Measurements from ENCODE around the gene RNU1-2. TPM values are rescaled to one million over a fixed set of nuclear protein-coding genes. Genes with fewer than 3 reads are reported as not detected.
A peak's percentile ranks its signal among the peaks of the same experiment; 100 is the strongest.
"Not testable (repeated sequence)": the region's sequence is repeated elsewhere in the genome, so short reads cannot be mapped to it uniquely, and the experiment has no call there.

RNU1-2 gene
- total and polyA plus RNA-seq, 2 of the 4 experiments (the other 2 are of a cell fraction), result under 0.01 TPM; not detected in 1

- no peak overlapping the region for H3K23ac ChIP-seq (ENCODE audit: low read depth, low read length)
- no peak overlapping the region for H4K91ac ChIP-seq (ENCODE audit: insufficient read depth, low read depth, low read length)
- H3K27me3 ChIP-seq (ENCODE audit: control insufficient read depth, insufficient read depth, low read length), result no peaks in the 10 kb centered on the region
- no peaks in the 10 kb centered on the region for H3K9me1 ChIP-seq (ENCODE audit: insufficient read depth, low read length)
- no peak overlapping the region for H2BK20ac ChIP-seq (ENCODE audit: low read depth, low read length)
- ChIA-PET POLR2A (ENCODE audit: unreplicated experiment) (no interaction called here), CTCF (no interaction called here)
- no peak overlapping the region for H4K8ac ChIP-seq (ENCODE audit: low read depth in 2 of 2, low read length in 2 of 2)
- H2BK15ac ChIP-seq (ENCODE audit: low read depth, low read length), result no peak overlapping the region
- no peaks in the 10 kb centered on the region for H3K9me3 ChIP-seq (ENCODE audit: control insufficient read depth, insufficient read depth, low read length)
- H4K5ac ChIP-seq (ENCODE audit: low read depth, low read length), result no peak overlapping the region
- no TSS peak for BruUV-seq (replicated peaks)
- H3K79me1 ChIP-seq (ENCODE audit: low read depth in 1 of 2, low read length in 2 of 2), result no peaks in the 10 kb centered on the region
- H3K4me3 ChIP-seq (ENCODE audit: insufficient read depth, low read depth, low read length), result no peak overlapping the region
- no peak overlapping the region for H2AFZ ChIP-seq (replicated peaks; ENCODE audit: low read length, poor library complexity)
- H3K9ac ChIP-seq (ENCODE audit: low read depth, low read length), result no peak overlapping the region
- H4K20me1 ChIP-seq (ENCODE audit: insufficient read depth, low read length), result peaks cover 16% of the 10 kb centered on the region
- peaks cover 6% of the 10 kb centered on the region for H3K4me1 ChIP-seq (ENCODE audit: control insufficient read depth, insufficient read depth, low read length)
- no peak overlapping the region for H3K18ac ChIP-seq (ENCODE audit: low read depth, low read length)
- no CpG with 5 or more reads among the region's 2 CpGs for WGBS, 2 experiments (ENCODE audit: extremely low coverage in 2 of 2, insufficient read length in 1 of 2)
- no peaks in the 10 kb centered on the region for H3K36me3 ChIP-seq (ENCODE audit: control insufficient read depth, insufficient read depth, low read length)
- H3K14ac ChIP-seq (replicated peaks; ENCODE audit: low read depth, low read length), result no peak overlapping the region
- H3K4me2 ChIP-seq (ENCODE audit: low read depth, low read length), result no peak overlapping the region
- intact Hi-C loops (cut with micrococcal nuclease) (no loop called here), dilution Hi-C loops (cut with HindIII; ENCODE audit: low sequenced_read_pairs, unreplicated experiment) (no loop called here), in situ Hi-C loops (cut with MboI; ENCODE audit: low sequenced_read_pairs) (no loop called here)
- H3K4ac ChIP-seq (ENCODE audit: low read depth, low read length), result no peak overlapping the region
- no peak for ATAC-seq (ENCODE audit: low read depth)
- TF ChIP-seq RFX5 (IDR thresholded peaks at IDR 0.05; ENCODE audit: low read depth, low read length), result no peak
- TF ChIP-seq NFE2L2 (IDR thresholded peaks at IDR 0.05; ENCODE audit: low read depth, low read length), result no peak
- TF ChIP-seq, protein P1, sequence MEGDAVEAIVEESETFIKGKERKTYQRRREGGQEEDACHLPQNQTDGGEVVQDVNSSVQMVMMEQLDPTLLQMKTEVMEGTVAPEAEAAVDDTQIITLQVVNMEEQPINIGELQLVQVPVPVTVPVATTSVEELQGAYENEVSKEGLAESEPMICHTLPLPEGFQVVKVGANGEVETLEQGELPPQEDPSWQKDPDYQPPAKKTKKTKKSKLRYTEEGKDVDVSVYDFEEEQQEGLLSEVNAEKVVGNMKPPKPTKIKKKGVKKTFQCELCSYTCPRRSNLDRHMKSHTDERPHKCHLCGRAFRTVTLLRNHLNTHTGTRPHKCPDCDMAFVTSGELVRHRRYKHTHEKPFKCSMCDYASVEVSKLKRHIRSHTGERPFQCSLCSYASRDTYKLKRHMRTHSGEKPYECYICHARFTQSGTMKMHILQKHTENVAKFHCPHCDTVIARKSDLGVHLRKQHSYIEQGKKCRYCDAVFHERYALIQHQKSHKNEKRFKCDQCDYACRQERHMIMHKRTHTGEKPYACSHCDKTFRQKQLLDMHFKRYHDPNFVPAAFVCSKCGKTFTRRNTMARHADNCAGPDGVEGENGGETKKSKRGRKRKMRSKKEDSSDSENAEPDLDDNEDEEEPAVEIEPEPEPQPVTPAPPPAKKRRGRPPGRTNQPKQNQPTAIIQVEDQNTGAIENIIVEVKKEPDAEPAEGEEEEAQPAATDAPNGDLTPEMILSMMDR (conservative IDR thresholded peaks at IDR 0.05; ENCODE audit: low read depth, low read length), result peak; percentile 26; the same call in 1 of the 2 replicates
- no peak for TF ChIP-seq MAZ (IDR thresholded peaks at IDR 0.05; ENCODE audit: borderline replicate concordance, low read depth, low read length)
- no peak overlapping the region for H2AK9ac ChIP-seq (replicated peaks; ENCODE audit: low read depth, low read length, poor library complexity)
- H3K56ac ChIP-seq (ENCODE audit: extremely low read depth, insufficient read depth, low read length), result no peak overlapping the region
- no peak overlapping the region for H3K27ac ChIP-seq (ENCODE audit: insufficient read depth, low read length)
- no peak for DNase-seq
- no peak overlapping the region for H2BK120ac ChIP-seq (ENCODE audit: low read depth, low read length)
- H2AK5ac ChIP-seq (ENCODE audit: low read depth, low read length), result no peak overlapping the region
- no peak overlapping the region for H2BK5ac ChIP-seq (ENCODE audit: low read depth, low read length, poor library complexity, severe bottlenecking)
Observed at GRCh38 chr1:16900751-16901150, 5.0 kb downstream of the RNU1-2 start.

DNA sequence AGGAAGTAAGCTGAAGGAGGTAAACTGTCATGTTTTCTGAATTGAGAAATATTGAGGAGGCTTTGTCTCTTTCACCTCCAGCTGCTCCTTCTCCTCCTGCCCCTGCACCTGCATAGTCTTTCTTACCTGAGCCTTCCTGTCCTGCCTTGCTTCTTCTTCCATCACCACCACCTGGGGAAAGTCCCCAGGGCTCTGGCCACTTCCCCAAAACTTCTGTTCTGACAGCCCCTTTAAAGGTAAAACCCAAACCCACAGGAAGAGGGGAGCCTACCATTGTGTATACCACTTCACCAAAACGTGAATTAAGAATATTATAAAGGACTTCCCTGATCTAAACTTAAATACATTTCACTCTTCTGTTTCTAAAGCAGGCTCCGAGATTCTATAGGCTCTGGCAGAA lies 5.6 kb downstream of the RNU1-2 start:
- H3K9me1 ChIP-seq (ENCODE audit: insufficient read depth, low read length); BruUV-seq (replicated peaks); H2BK120ac ChIP-seq (ENCODE audit: low read depth, low read length); H4K91ac ChIP-seq (ENCODE audit: insufficient read depth, low read depth, low read length); H3K4me3 ChIP-seq (ENCODE audit: insufficient read depth, low read depth, low read length); in situ Hi-C loops (cut with MboI; ENCODE audit: low sequenced_read_pairs); DNase-seq; H3K23ac ChIP-seq (ENCODE audit: low read depth, low read length); CTCF ChIA-PET; H4K8ac ChIP-seq (ENCODE audit: low read depth in 2 of 2, low read length in 2 of 2); H3K36me3 ChIP-seq (ENCODE audit: control insufficient read depth, insufficient read depth, low read length); H3K27me3 ChIP-seq (ENCODE audit: control insufficient read depth, insufficient read depth, low read length); H3K4me1 ChIP-seq (ENCODE audit: control insufficient read depth, insufficient read depth, low read length); H3K9me3 ChIP-seq (ENCODE audit: control insufficient read depth, insufficient read depth, low read length); H3K79me1 ChIP-seq (ENCODE audit: low read depth in 1 of 2, low read length in 2 of 2); H3K56ac ChIP-seq (ENCODE audit: extremely low read depth, insufficient read depth, low read length); H2AK9ac ChIP-seq (replicated peaks; ENCODE audit: low read depth, low read length, poor library complexity); intact Hi-C loops (cut with micrococcal nuclease); H2BK15ac ChIP-seq (ENCODE audit: low read depth, low read length); H2BK20ac ChIP-seq (ENCODE audit: low read depth, low read length); POLR2A ChIA-PET (ENCODE audit: unreplicated experiment); H3K4ac ChIP-seq (ENCODE audit: low read depth, low read length); H3K27ac ChIP-seq (ENCODE audit: insufficient read depth, low read length); H3K18ac ChIP-seq (ENCODE audit: low read depth, low read length); H3K9ac ChIP-seq (ENCODE audit: low read depth, low read length); H2BK5ac ChIP-seq (ENCODE audit: low read depth, low read length, poor library complexity, severe bottlenecking); ATAC-seq (ENCODE audit: low read depth); H2AK5ac ChIP-seq (ENCODE audit: low read depth, low read length); H2AFZ ChIP-seq (replicated peaks; ENCODE audit: low read length, poor library complexity); dilution Hi-C loops (cut with HindIII; ENCODE audit: low sequenced_read_pairs, unreplicated experiment); H3K4me2 ChIP-seq (ENCODE audit: low read depth, low read length); H4K5ac ChIP-seq (ENCODE audit: low read depth, low read length); H3K14ac ChIP-seq (replicated peaks; ENCODE audit: low read depth, low read length): not testable (repeated sequence)
- peaks cover 14% of the 10 kb centered on the region for H4K20me1 ChIP-seq (ENCODE audit: insufficient read depth, low read length)
- no CpG with 5 or more reads among the region's 2 CpGs for WGBS, 2 experiments (ENCODE audit: extremely low coverage in 2 of 2, insufficient read length in 1 of 2)
